Endothelial cell of umbilical vein (primary cell): ENCODE measurements around the gene ATXN1L. TPM values are rescaled to one million over a fixed set of nuclear protein-coding genes. Genes with fewer than 3 reads are reported as not detected.

Source experiments
- polyA plus RNA-seq, 4 experiments: library from polyadenylated mRNA; depleted of rRNA in 3 of 4; stranded (reverse) in 3 of 4; unstranded in 1 of 4; fragments of >200 nt; gene quantifications; 2 replicates each; pipeline versions ENCODE4 v1.2.1 to v1.2.3, GENCODE V29; 2011 to 2012; ENCODE audit warnings: missing spikeins in 1 of 4
- total RNA-seq: library from RNA; stranded (reverse); gene quantifications from 2 replicates; pipeline ENCODE4 v1.2.3, GENCODE V29; 2021

ATXN1L gene
- total and polyA plus RNA-seq, 2 donors (not counting 3 experiments of a cell fraction or from before 2014, with no cell fraction given), result 15.6 to 23.9 TPM

Other genes starting within 250 kb of the ATXN1L start
- gene MARVELD3, start 219.8 kb upstream of the ATXN1L start, total RNA-seq, result not detected in 2 replicates
- gene MARVELD3, start 219.8 kb upstream of the ATXN1L start, polyA plus RNA-seq, result not detected in 2 replicates
- gene PHLPP2, start 121.3 kb upstream of the ATXN1L start, total RNA-seq, result 8.0 and 8.2 TPM in 2 replicates
- gene PHLPP2, start 121.3 kb upstream of the ATXN1L start, polyA plus RNA-seq, result 3.7 and 4.1 TPM in 2 replicates
- 85.3 and 88.4 TPM in 2 replicates for gene AP1G1, start 37.1 kb upstream of the ATXN1L start, total RNA-seq
- gene AP1G1, start 37.1 kb upstream of the ATXN1L start, polyA plus RNA-seq, result 55.5 and 57.4 TPM in 2 replicates
- 7.3 and 9.6 TPM in 2 replicates for gene ZNF821, start 38.2 kb downstream of the ATXN1L start, total RNA-seq
- gene ZNF821, start 38.2 kb downstream of the ATXN1L start, polyA plus RNA-seq, result 8.0 and 8.1 TPM in 2 replicates
- 165 and 185 TPM in 2 replicates for gene IST1, start 49.6 kb downstream of the ATXN1L start, total RNA-seq
- 136 and 145 TPM in 2 replicates for gene IST1, start 49.6 kb downstream of the ATXN1L start, polyA plus RNA-seq
- not detected in 2 replicates for gene PKD1L3, start 154.4 kb downstream of the ATXN1L start, total RNA-seq
- not detected in 2 replicates for gene PKD1L3, start 154.4 kb downstream of the ATXN1L start, polyA plus RNA-seq
- gene DHODH, start 162.8 kb downstream of the ATXN1L start, total RNA-seq, result 9.2 and 9.7 TPM in 2 replicates
- gene DHODH, start 162.8 kb downstream of the ATXN1L start, polyA plus RNA-seq, result 3.4 and 5.8 TPM in 2 replicates
- not detected in 2 replicates for gene HP, start 208.5 kb downstream of the ATXN1L start, total RNA-seq
- not detected in 2 replicates for gene HP, start 208.5 kb downstream of the ATXN1L start, polyA plus RNA-seq
- gene HPR, start 217.2 kb downstream of the ATXN1L start, total RNA-seq, result not detected in 2 replicates
- not detected in 2 replicates for gene HPR, start 217.2 kb downstream of the ATXN1L start, polyA plus RNA-seq
- 11.7 and 12.7 TPM in 2 replicates for gene TXNL4B, start 247.6 kb downstream of the ATXN1L start, total RNA-seq
- gene TXNL4B, start 247.6 kb downstream of the ATXN1L start, polyA plus RNA-seq, result 8.7 and 10.0 TPM in 2 replicates
- 78.4 and 78.6 TPM in 2 replicates for gene DHX38, start 247.9 kb downstream of the ATXN1L start, total RNA-seq
- gene DHX38, start 247.9 kb downstream of the ATXN1L start, polyA plus RNA-seq, result 39.7 and 47.3 TPM in 2 replicates